ENCODE data around the gene SHISAL1.

Gene SHISAL1

GRCh38 chr22:44260216-44261035, 52.3 kb downstream of the SHISAL1 start:
- no peak for ATAC-seq
- TF ChIP-seq TOX (CRISPR knock-in tag; IDR thresholded peaks at IDR 0.05; ENCODE audit: borderline replicate concordance) (no peak), GLIS3 (CRISPR knock-in tag; IDR thresholded peaks at IDR 0.05) (no peak), BACH2 (CRISPR knock-in tag; IDR thresholded peaks at IDR 0.05; ENCODE audit: borderline replicate concordance) (no peak), ZFP3 (CRISPR knock-in tag; IDR thresholded peaks at IDR 0.05) (no peak), RARB (CRISPR knock-in tag; IDR thresholded peaks at IDR 0.05) (no peak), PPARA (CRISPR knock-in tag; IDR thresholded peaks at IDR 0.05; ENCODE audit: borderline replicate concordance) (no peak)

- no peak for ATAC-seq
Measured at GRCh38 chr22:44259366-44260215, 53.2 kb downstream of the SHISAL1 start.

GRCh38 chr22:44256556-44257485, 55.9 kb downstream of the SHISAL1 start:
- TF ChIP-seq TCF4 (CRISPR knock-in tag; IDR thresholded peaks at IDR 0.05; ENCODE audit: borderline replicate concordance) (peak; percentile 58; the same call in 1 of the 2 replicates), OSR1 (CRISPR knock-in tag; IDR thresholded peaks at IDR 0.05) (no peak)
- ATAC-seq = no peak

More at GRCh38 chr22:44259366-44260215, 53.2 kb downstream of the SHISAL1 start:
- TF ChIP-seq ZNF70 (CRISPR knock-in tag; IDR thresholded peaks at IDR 0.05) (peak; percentile 97), ZFP3 (CRISPR knock-in tag; IDR thresholded peaks at IDR 0.05) (no peak), BACH2 (CRISPR knock-in tag; IDR thresholded peaks at IDR 0.05; ENCODE audit: borderline replicate concordance) (no peak)

- TF ChIP-seq PATZ1 (CRISPR knock-in tag; IDR thresholded peaks at IDR 0.05; ENCODE audit: borderline replicate concordance) (no peak), ZNF565 (CRISPR knock-in tag; conservative IDR thresholded peaks at IDR 0.05; ENCODE audit: low read depth) (no peak), CREB5 (CRISPR knock-in tag; IDR thresholded peaks at IDR 0.05; ENCODE audit: low read depth) (no peak), OSR1 (CRISPR knock-in tag; IDR thresholded peaks at IDR 0.05) (no peak), ZNF8 (CRISPR knock-in tag; IDR thresholded peaks at IDR 0.05) (no peak), ZNF70 (CRISPR knock-in tag; IDR thresholded peaks at IDR 0.05) (no peak), RARB (CRISPR knock-in tag; IDR thresholded peaks at IDR 0.05) (no peak), POU6F1 (CRISPR knock-in tag; IDR thresholded peaks at IDR 0.05; ENCODE audit: borderline replicate concordance, low read depth) (no peak), ZFP30 (CRISPR knock-in tag; IDR thresholded peaks at IDR 0.05) (no peak), BACH2 (CRISPR knock-in tag; IDR thresholded peaks at IDR 0.05; ENCODE audit: borderline replicate concordance) (no peak), ESRRG (CRISPR knock-in tag; IDR thresholded peaks at IDR 0.05) (no peak), ISL1 (CRISPR knock-in tag; IDR thresholded peaks at IDR 0.05) (no peak), TSHZ2 (CRISPR knock-in tag; IDR thresholded peaks at IDR 0.05) (no peak), SNAI2 (CRISPR knock-in tag; IDR thresholded peaks at IDR 0.05) (no peak), CSDC2 (CRISPR knock-in tag; IDR thresholded peaks at IDR 0.05) (no peak), GLIS3 (CRISPR knock-in tag; IDR thresholded peaks at IDR 0.05) (no peak), TOX (CRISPR knock-in tag; IDR thresholded peaks at IDR 0.05; ENCODE audit: borderline replicate concordance) (no peak), CSRNP3 (CRISPR knock-in tag; IDR thresholded peaks at IDR 0.05) (no peak)
- no peak for ATAC-seq
Measured at GRCh38 chr22:44256085-44256484, 56.7 kb downstream of the SHISAL1 start.
